HT-29 (cell line): ENCODE results near the gene PDE11A. TPM values are rescaled to one million over a fixed set of nuclear protein-coding genes. Genes with fewer than 3 reads are reported as not detected.
"Not testable (repeated sequence)": the region's sequence is repeated elsewhere in the genome, so short reads cannot be mapped to it uniquely, and the experiment has no call there.

Source experiments
- DNase-seq: peaks from one replicate; pipeline ENCODE4 v3.0.0-alpha.2; 2015; ENCODE audit warnings: low spot score
- total RNA-seq: library from RNA; depleted of rRNA; stranded (reverse); fragments of >200 nt; shearing (Covaris generic); gene quantifications from 2 replicates; pipeline ENCODE4 v1.2.3, GENCODE V29; 2014

Gene PDE11A
- total RNA-seq, 1 experiment from 2014 or later, result not detected

GRCh38 chr2:178074123-178075005 is 1.8 kb upstream of the PDE11A start:
- peak; percentile 28 for DNase-seq

GRCh38 chr2:178072000-178072382 is 586 bp downstream of the PDE11A start:
- no peak for DNase-seq

GRCh38 chr2:178070824-178071223 is 1.8 kb downstream of the PDE11A start:
- no peak for DNase-seq

GRCh38 chr2:178069551-178069950 is 3.0 kb downstream of the PDE11A start:
- DNase-seq, result no peak

- DNase-seq, result no peak
Measured at GRCh38 chr2:178068823-178069454, 3.6 kb downstream of the PDE11A start.

GRCh38 chr2:178066890-178067669 is 5.5 kb downstream of the PDE11A start:
- DNase-seq, result no peak

- DNase-seq, result no peak
Measured at GRCh38 chr2:178066324-178066723, 6.3 kb downstream of the PDE11A start.

- DNase-seq, result no peak
Measured at GRCh38 chr2:178059681-178060080, 12.9 kb downstream of the PDE11A start.

- no peak for DNase-seq
Measured at GRCh38 chr2:178059111-178059510, 13.5 kb downstream of the PDE11A start.

GRCh38 chr2:178057179-178057680 is 15.3 kb downstream of the PDE11A start:
- DNase-seq, result no peak

GRCh38 chr2:178056345-178056744 is 16.2 kb downstream of the PDE11A start:
- no peak for DNase-seq

- DNase-seq, result not testable (repeated sequence)
Measured at GRCh38 chr2:178051257-178051656, 21.3 kb downstream of the PDE11A start.

- DNase-seq, result no peak
Measured at GRCh38 chr2:178047391-178047790, 25.2 kb downstream of the PDE11A start.

- no peak for DNase-seq
Measured at GRCh38 chr2:178044836-178045235, 27.7 kb downstream of the PDE11A start.

- DNase-seq, result no peak
Measured at GRCh38 chr2:178043266-178043665, 29.3 kb downstream of the PDE11A start.

GRCh38 chr2:178033583-178033982 is 39.0 kb downstream of the PDE11A start:
- DNase-seq, result not testable (repeated sequence)

- no peak for DNase-seq
Measured at GRCh38 chr2:178029342-178029741, 43.2 kb downstream of the PDE11A start.

GRCh38 chr2:178025551-178026185 is 46.9 kb downstream of the PDE11A start:
- no peak for DNase-seq

- DNase-seq, result no peak
Measured at GRCh38 chr2:178018141-178018540, 54.4 kb downstream of the PDE11A start.

- DNase-seq, result no peak
Measured at GRCh38 chr2:178016612-178017011, 56.0 kb downstream of the PDE11A start.

- DNase-seq, result no peak
Measured at GRCh38 chr2:178012639-178013038, 59.9 kb downstream of the PDE11A start.
